Neural progenitor cell (in vitro differentiated cells): ENCODE measurements around the gene MAGIX. TPM values are rescaled to one million over a fixed set of nuclear protein-coding genes. Genes with fewer than 3 reads are reported as not detected.

Experiments used
- DNase-seq: peaks from one replicate; pipeline ENCODE4 v3.0.0-alpha.2; 2016; ENCODE audit warnings: low spot score
- H2AFZ ChIP-seq: fragments of 200-600 bp; sonication (generic); replicated peaks from 2 replicates; pipeline ENCODE4 v1.6.1; 2016; ENCODE audit warnings: antibody characterized with exemption
- H3F3A ChIP-seq: fragments of 200-600 bp; sonication (generic); 2 replicates; pipeline ENCODE4 v1.6.1; 2016; ENCODE audit warnings: antibody characterized with exemption, low read depth
- H3K27ac ChIP-seq: fragments of 200-600 bp; sonication (generic); 2 replicates; pipeline ENCODE4 v1.5.1; 2016; ENCODE audit warnings: mild to moderate bottlenecking
- H3K27me3 ChIP-seq: fragments of 200-600 bp; sonication (generic); 2 replicates; pipeline ENCODE4 v1.6.1; 2016; ENCODE audit warnings: mild to moderate bottlenecking, moderate library complexity
- H3K36me3 ChIP-seq: fragments of 200-600 bp; sonication (generic); 2 replicates; pipeline ENCODE4 v1.5.1; 2016
- H3K4me1 ChIP-seq: fragments of 200-600 bp; sonication (generic); 2 replicates; pipeline ENCODE4 v1.6.1; 2016; ENCODE audit warnings: mixed run types
- H3K4me2 ChIP-seq: fragments of 200-600 bp; sonication (generic); 2 replicates; pipeline ENCODE4 v1.6.1; 2016
- H3K4me3 ChIP-seq: fragments of 200-600 bp; sonication (generic); 2 replicates; pipeline ENCODE4 v1.5.1; 2016
- H3K79me2 ChIP-seq: fragments of 200-600 bp; sonication (generic); 2 replicates; pipeline ENCODE4 v1.6.1; 2016; ENCODE audit warnings: low read depth
- H3K9ac ChIP-seq: fragments of 200-600 bp; sonication (generic); 2 replicates; pipeline ENCODE4 v1.6.1; 2016
- H3K9me3 ChIP-seq: fragments of 200-600 bp; sonication (generic); 2 replicates; pipeline ENCODE4 v1.5.1; 2016; ENCODE audit warnings: low read depth
- H4K20me1 ChIP-seq: fragments of 200-600 bp; sonication (generic); 2 replicates; pipeline ENCODE4 v1.6.1; 2016; ENCODE audit warnings: low read depth
- H3K27ac Mint-ChIP-seq: 3 replicates; pipeline ENCODE4 v1.8.0; 2021; ENCODE audit warnings: mixed read lengths
- H3K27me3 Mint-ChIP-seq: 2 replicates; pipeline ENCODE4 v1.8.0; 2022; ENCODE audit warnings: low read depth, mild to moderate bottlenecking, inconsistent platforms, moderate library complexity, mixed read lengths; ENCODE audit not compliant: insufficient read depth
- H3K36me3 Mint-ChIP-seq: 3 replicates; pipeline ENCODE4 v1.8.0; 2021; ENCODE audit warnings: mixed read lengths
- H3K4me1 Mint-ChIP-seq: 3 replicates; pipeline ENCODE4 v1.8.0; 2021; ENCODE audit warnings: mixed read lengths
- H3K4me3 Mint-ChIP-seq: 3 replicates; pipeline ENCODE4 v1.8.0; 2021; ENCODE audit warnings: mild to moderate bottlenecking, moderate library complexity, mixed read lengths
- H3K9me3 Mint-ChIP-seq: 3 replicates; pipeline ENCODE4 v1.8.0; 2020; ENCODE audit warnings: mixed read lengths
- EZH2 ChIP-seq: fragments of 200-600 bp; sonication (generic); IDR thresholded peaks from 2 replicates; pipeline ENCODE4 v1.6.1; 2017; ENCODE audit warnings: antibody characterized with exemption, mild to moderate bottlenecking, moderate library complexity
- EZH2phosphoT487 ChIP-seq: fragments of 200-600 bp; sonication (generic); IDR thresholded peaks from 2 replicates; pipeline ENCODE4 v1.6.1; 2017; ENCODE audit warnings: antibody characterized with exemption
- total RNA-seq: library from RNA; depleted of rRNA; stranded (reverse); fragments of >200 nt; gene quantifications from 2 replicates; pipeline ENCODE4 v1.2.3, GENCODE V29; 2015; ENCODE audit warnings: low replicate concordance
- TF ChIP-seq, protein P1 (sequence below): fragments of 200-600 bp; sonication (generic); IDR thresholded peaks from 2 replicates; pipeline ENCODE4 v1.5.1; 2017; ENCODE audit warnings: antibody characterized with exemption, mild to moderate bottlenecking

MAGIX gene
- total RNA-seq, 1 donor from 2014 or later, result 1.5 TPM

DNA sequence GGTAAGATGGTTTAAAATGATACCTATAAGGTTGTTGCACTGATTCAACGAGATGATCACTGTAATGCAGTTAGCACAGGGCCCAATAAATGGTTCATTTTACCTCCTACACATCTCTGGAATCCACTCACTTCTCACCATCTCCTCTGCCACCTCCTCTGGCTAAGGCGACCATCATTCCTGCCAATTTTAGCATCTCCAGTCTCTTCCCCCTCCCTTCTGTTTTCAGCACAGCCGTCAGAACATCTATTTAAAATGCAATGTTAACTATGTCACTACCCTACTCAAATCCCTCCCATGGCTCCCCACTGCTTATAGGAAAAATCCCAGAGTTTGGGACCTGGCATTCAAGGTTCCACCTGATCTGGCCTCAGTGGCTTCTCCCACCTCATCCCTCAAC lies 41.0 kb downstream of the MAGIX start:
- Histone ChIP-seq H3K27me3 (peaks cover 13% of the 10 kb centered on the region), H3K4me2 (no peak overlapping the region), H2AFZ (no peak overlapping the region), H3K4me1 (no peaks in the 10 kb centered on the region), H4K20me1 (no peaks in the 10 kb centered on the region), H3K9ac (no peak overlapping the region), H3F3A (no peaks in the 10 kb centered on the region), H3K79me2 (no peaks in the 10 kb centered on the region), H3K9me3 (no peaks in the 10 kb centered on the region), H3K27ac (no peak overlapping the region), H3K4me3 (no peak overlapping the region), H3K36me3 (no peaks in the 10 kb centered on the region)
- TF ChIP-seq EZH2phosphoT487, result no peak
- TF ChIP-seq, protein P1, sequence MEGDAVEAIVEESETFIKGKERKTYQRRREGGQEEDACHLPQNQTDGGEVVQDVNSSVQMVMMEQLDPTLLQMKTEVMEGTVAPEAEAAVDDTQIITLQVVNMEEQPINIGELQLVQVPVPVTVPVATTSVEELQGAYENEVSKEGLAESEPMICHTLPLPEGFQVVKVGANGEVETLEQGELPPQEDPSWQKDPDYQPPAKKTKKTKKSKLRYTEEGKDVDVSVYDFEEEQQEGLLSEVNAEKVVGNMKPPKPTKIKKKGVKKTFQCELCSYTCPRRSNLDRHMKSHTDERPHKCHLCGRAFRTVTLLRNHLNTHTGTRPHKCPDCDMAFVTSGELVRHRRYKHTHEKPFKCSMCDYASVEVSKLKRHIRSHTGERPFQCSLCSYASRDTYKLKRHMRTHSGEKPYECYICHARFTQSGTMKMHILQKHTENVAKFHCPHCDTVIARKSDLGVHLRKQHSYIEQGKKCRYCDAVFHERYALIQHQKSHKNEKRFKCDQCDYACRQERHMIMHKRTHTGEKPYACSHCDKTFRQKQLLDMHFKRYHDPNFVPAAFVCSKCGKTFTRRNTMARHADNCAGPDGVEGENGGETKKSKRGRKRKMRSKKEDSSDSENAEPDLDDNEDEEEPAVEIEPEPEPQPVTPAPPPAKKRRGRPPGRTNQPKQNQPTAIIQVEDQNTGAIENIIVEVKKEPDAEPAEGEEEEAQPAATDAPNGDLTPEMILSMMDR, result no peak
- no peak for TF ChIP-seq EZH2
- Mint-ChIP-seq H3K27ac (no peak overlapping the region), H3K36me3 (no peaks in the 10 kb centered on the region), H3K4me1 (peaks cover 4% of the 10 kb centered on the region), H3K27me3 (peaks cover 5% of the 10 kb centered on the region), H3K9me3 (peaks cover 5% of the 10 kb centered on the region), H3K4me3 (no peak overlapping the region)
- no peak for DNase-seq

DNA sequence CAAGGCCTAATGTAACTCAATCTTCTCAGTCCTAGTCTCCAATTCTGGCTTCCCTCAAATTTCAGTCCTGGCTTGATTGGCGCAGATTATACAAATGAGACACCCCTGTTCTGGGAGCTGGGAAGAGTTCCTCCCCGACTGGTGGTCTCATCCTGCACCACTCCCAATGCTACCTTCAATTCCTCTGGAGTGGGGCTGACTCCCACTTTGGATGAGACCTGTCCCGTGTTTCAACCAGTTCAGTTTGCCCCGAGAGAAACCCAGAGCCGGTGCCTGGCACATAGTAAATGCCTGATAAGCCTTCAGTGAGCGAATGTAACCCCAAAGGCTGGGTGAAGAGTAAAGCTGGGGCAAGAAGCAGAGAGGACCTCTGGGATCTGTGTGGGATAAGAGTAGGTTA lies 41.5 kb downstream of the MAGIX start:
- H3K36me3 ChIP-seq, result no peaks in the 10 kb centered on the region
- no peak overlapping the region for H3K9ac ChIP-seq
- H3K27ac Mint-ChIP-seq, result no peak overlapping the region
- peaks cover 4% of the 10 kb centered on the region for H3K4me1 Mint-ChIP-seq
- no peaks in the 10 kb centered on the region for H4K20me1 ChIP-seq
- no peak overlapping the region for H3K4me2 ChIP-seq
- H3K4me1 ChIP-seq, result no peaks in the 10 kb centered on the region
- no peaks in the 10 kb centered on the region for H3K79me2 ChIP-seq
- H3K4me3 Mint-ChIP-seq, result no peak overlapping the region
- H2AFZ ChIP-seq, result no peak overlapping the region
- no peak for DNase-seq
- H3K36me3 Mint-ChIP-seq, result no peaks in the 10 kb centered on the region
- H3K9me3 ChIP-seq, result no peaks in the 10 kb centered on the region
- no peak overlapping the region for H3K27ac ChIP-seq
- H3K4me3 ChIP-seq, result no peak overlapping the region
- peaks cover 8% of the 10 kb centered on the region for H3K27me3 ChIP-seq
- TF ChIP-seq EZH2 (no peak), EZH2phosphoT487 (no peak)
- TF ChIP-seq, protein P1, result no peak
- H3F3A ChIP-seq, result no peaks in the 10 kb centered on the region
- H3K27me3 Mint-ChIP-seq, result peaks cover 5% of the 10 kb centered on the region
- H3K9me3 Mint-ChIP-seq, result peaks cover 5% of the 10 kb centered on the region

DNA sequence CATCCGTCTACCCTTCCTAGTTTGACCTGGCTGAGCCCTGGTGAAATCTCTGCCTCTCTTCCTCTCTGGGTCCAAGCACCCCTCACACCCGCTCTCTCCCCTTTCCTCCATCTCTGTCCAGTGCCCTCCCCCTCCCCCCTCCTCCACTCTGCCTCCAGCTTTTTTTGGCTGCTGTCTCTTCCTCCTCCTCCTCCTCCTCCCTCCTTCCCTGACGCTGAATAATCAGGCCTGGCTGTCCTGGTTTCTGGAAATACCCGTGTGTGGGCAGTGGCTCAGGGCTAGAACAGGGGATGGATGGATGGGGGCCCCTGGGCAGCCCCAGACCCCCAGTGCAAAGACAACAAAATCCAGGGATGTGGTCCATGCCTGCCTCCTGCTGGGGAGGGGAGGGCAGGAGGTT lies 42.2 kb downstream of the MAGIX start:
- Mint-ChIP-seq H3K36me3 (no peaks in the 10 kb centered on the region), H3K27me3 (peaks cover 5% of the 10 kb centered on the region), H3K4me1 (peaks cover 4% of the 10 kb centered on the region), H3K27ac (no peak overlapping the region), H3K9me3 (peaks cover 5% of the 10 kb centered on the region), H3K4me3 (no peak overlapping the region)
- Histone ChIP-seq H3K4me3 (no peak overlapping the region), H3K27ac (no peak overlapping the region), H3K9ac (no peak overlapping the region), H3K4me1 (no peaks in the 10 kb centered on the region), H3K36me3 (no peaks in the 10 kb centered on the region), H3K79me2 (no peaks in the 10 kb centered on the region), H3K9me3 (no peaks in the 10 kb centered on the region), H3K27me3 (peaks cover 1% of the 10 kb centered on the region), H3K4me2 (no peak overlapping the region), H3F3A (no peaks in the 10 kb centered on the region), H2AFZ (no peak overlapping the region), H4K20me1 (no peaks in the 10 kb centered on the region)
- TF ChIP-seq, protein P1, result no peak
- TF ChIP-seq EZH2, result no peak
- TF ChIP-seq EZH2phosphoT487, result no peak
- DNase-seq, result no peak
